C4-2B (cell line): ENCODE results near the gene CARD10.

Source experiments
- ZFX ChIP-seq: fragments of 450-650 bp; IDR thresholded peaks from 2 replicates; pipeline ENCODE4 v1.6.1; 2017
- TF ChIP-seq, protein P1 (sequence below): fragments of 450-650 bp; conservative IDR thresholded peaks from 2 replicates; pipeline ENCODE4 v1.5.1; 2017; ENCODE audit warnings: mild to moderate bottlenecking

DNA sequence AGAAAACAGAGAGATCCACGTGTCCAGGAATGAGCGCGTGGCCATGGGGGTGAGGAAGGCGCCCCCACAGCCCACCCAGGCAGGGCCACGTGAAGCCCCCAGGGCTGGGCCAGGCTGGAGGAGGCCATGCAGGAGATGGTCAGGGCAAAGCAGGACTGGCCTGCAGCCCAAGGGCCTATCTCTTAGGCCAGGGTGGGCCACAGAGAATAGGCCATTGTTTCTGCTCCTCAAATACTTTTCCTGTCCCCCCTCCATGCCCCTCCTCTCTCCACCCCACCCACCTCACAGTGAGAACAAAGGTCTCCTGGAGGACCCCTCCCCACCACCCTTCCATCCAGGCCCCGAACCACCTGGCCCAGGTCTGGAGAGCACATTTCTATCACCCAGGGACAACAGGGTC is 32.8 kb upstream of the CARD10 start:
- TF ChIP-seq, protein P1, sequence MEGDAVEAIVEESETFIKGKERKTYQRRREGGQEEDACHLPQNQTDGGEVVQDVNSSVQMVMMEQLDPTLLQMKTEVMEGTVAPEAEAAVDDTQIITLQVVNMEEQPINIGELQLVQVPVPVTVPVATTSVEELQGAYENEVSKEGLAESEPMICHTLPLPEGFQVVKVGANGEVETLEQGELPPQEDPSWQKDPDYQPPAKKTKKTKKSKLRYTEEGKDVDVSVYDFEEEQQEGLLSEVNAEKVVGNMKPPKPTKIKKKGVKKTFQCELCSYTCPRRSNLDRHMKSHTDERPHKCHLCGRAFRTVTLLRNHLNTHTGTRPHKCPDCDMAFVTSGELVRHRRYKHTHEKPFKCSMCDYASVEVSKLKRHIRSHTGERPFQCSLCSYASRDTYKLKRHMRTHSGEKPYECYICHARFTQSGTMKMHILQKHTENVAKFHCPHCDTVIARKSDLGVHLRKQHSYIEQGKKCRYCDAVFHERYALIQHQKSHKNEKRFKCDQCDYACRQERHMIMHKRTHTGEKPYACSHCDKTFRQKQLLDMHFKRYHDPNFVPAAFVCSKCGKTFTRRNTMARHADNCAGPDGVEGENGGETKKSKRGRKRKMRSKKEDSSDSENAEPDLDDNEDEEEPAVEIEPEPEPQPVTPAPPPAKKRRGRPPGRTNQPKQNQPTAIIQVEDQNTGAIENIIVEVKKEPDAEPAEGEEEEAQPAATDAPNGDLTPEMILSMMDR: no peak
- no peak for TF ChIP-seq ZFX
